PC-3 (cell line): Measurements from ENCODE around the gene EFCAB11. TPM values are rescaled to one million over a fixed set of nuclear protein-coding genes. Genes with fewer than 3 reads are reported as not detected.
A peak's percentile ranks its signal among the peaks of the same experiment; 100 is the strongest.

ENCODE experiments used
- ATAC-seq: fragments of 200-7000 bp; cut with Tn5 transposase; 2 replicates; pipeline ENCODE4 v1.9.1; 2020; ENCODE audit warnings: mild to moderate bottlenecking, moderate library complexity
- BruUV-seq: library from RNA; stranded (reverse); fragments of 400-500 nt; replicated peaks from 2 replicates; lab custom pipeline; 2021; lab: Mats Ljungman, UMichigan
- CTCF ChIA-PET: fragments of 300-600 bp; sonication (Branson Sonifier 250); formaldehyde crosslinking; loops from one replicate; lab custom pipeline; 2022; ENCODE audit warnings: antibody characterized with exemption; lab: Charles Lee
- POLR2A ChIA-PET: fragments of 300-600 bp; sonication (Branson Sonifier 250); formaldehyde crosslinking; loops from one replicate; lab custom pipeline; 2022; ENCODE audit warnings: antibody characterized with exemption; ENCODE audit not compliant: unreplicated experiment; lab: Charles Lee
- DNase-seq: peaks from one replicate; pipeline ENCODE4 v3.0.0-alpha.2; 2015
- H2AFZ ChIP-seq: fragments of 300-600 bp; sonication (generic); 2 replicates; pipeline ENCODE4 v1.6.0; 2016; ENCODE audit warnings: antibody characterized with exemption, low read length
- H3F3A ChIP-seq: fragments of 300-600 bp; sonication (generic); one replicate; pipeline ENCODE4 v1.6.0; 2017; ENCODE audit warnings: antibody characterized with exemption, low read length, control low read depth, mild to moderate bottlenecking; ENCODE audit not compliant: unreplicated experiment
- H3K27ac ChIP-seq: fragments of 300-600 bp; sonication (generic); 2 replicates; pipeline ENCODE4 v1.5.1; 2016; ENCODE audit warnings: mild to moderate bottlenecking, low read length
- H3K27me3 ChIP-seq: fragments of 300-600 bp; sonication (generic); 2 replicates; pipeline ENCODE4 v1.6.1; 2016; ENCODE audit warnings: low read length, mixed read lengths
- H3K36me3 ChIP-seq: fragments of 300-600 bp; sonication (generic); 2 replicates; pipeline ENCODE4 v1.6.1; 2016; ENCODE audit warnings: low read depth, mixed run types, low read length, mixed read lengths
- H3K4me1 ChIP-seq: fragments of 300-600 bp; sonication (generic); 2 replicates; pipeline ENCODE4 v1.5.1; 2016; ENCODE audit warnings: low read length; ENCODE audit not compliant: insufficient read depth
- H3K4me2 ChIP-seq: fragments of 300-600 bp; sonication (generic); 2 replicates; pipeline ENCODE4 v1.6.0; 2016; ENCODE audit warnings: low read length
- H3K4me3 ChIP-seq: fragments of 300-600 bp; sonication (generic); 2 replicates; pipeline ENCODE4 v1.5.1; 2016; ENCODE audit warnings: mild to moderate bottlenecking, low read length, mixed read lengths
- H3K79me2 ChIP-seq: fragments of 300-600 bp; sonication (generic); 2 replicates; pipeline ENCODE4 v1.6.1; 2017; ENCODE audit warnings: low read length, mixed read lengths
- H3K9ac ChIP-seq: fragments of 300-600 bp; sonication (generic); 2 replicates; pipeline ENCODE4 v1.6.0; 2016; ENCODE audit warnings: mild to moderate bottlenecking, low read length
- H3K9me2 ChIP-seq: fragments of 300-600 bp; sonication (generic); replicated peaks from 2 replicates; pipeline ENCODE4 v1.6.1; 2016; ENCODE audit warnings: mixed run types, low read length, mixed read lengths
- H3K9me3 ChIP-seq: fragments of 300-600 bp; sonication (generic); 2 replicates; pipeline ENCODE4 v1.6.1; 2016; ENCODE audit warnings: low read length, mixed read lengths
- H4K20me1 ChIP-seq: fragments of 300-600 bp; sonication (generic); 2 replicates; pipeline ENCODE4 v1.6.1; 2016; ENCODE audit warnings: low read length, mixed read lengths
- EZH2 ChIP-seq: fragments of 300-600 bp; sonication (generic); IDR thresholded peaks from one replicate; pipeline ENCODE4 v1.6.1; 2017; ENCODE audit warnings: antibody characterized with exemption, mild to moderate bottlenecking, low read length; ENCODE audit not compliant: unreplicated experiment
- EZH2phosphoT487 ChIP-seq: fragments of 300-600 bp; sonication (generic); IDR thresholded peaks from 2 replicates; pipeline ENCODE4 v1.6.1; 2018; ENCODE audit warnings: mild to moderate bottlenecking, antibody characterized with exemption, low read length, borderline replicate concordance
- intact Hi-C: fragments of 100-400 bp; cut with micrococcal nuclease; formaldehyde crosslinking; loops from 2 replicates; pipeline ENCODE4 v1.9.0; 2023
- total RNA-seq: library from RNA; depleted of rRNA; stranded (reverse); fragments of >200 nt; gene quantifications from 2 replicates; pipeline ENCODE4 v1.2.3, GENCODE V29; 2014
- TF ChIP-seq, protein P1 (sequence below): fragments of 300-600 bp; sonication (generic); conservative IDR thresholded peaks from 2 replicates; pipeline ENCODE4 v1.5.1; 2017; ENCODE audit warnings: antibody characterized with exemption, low read depth, mild to moderate bottlenecking, low read length

EFCAB11 gene
- total RNA-seq, 1 experiment from 2014 or later: 7.0 TPM

DNA sequence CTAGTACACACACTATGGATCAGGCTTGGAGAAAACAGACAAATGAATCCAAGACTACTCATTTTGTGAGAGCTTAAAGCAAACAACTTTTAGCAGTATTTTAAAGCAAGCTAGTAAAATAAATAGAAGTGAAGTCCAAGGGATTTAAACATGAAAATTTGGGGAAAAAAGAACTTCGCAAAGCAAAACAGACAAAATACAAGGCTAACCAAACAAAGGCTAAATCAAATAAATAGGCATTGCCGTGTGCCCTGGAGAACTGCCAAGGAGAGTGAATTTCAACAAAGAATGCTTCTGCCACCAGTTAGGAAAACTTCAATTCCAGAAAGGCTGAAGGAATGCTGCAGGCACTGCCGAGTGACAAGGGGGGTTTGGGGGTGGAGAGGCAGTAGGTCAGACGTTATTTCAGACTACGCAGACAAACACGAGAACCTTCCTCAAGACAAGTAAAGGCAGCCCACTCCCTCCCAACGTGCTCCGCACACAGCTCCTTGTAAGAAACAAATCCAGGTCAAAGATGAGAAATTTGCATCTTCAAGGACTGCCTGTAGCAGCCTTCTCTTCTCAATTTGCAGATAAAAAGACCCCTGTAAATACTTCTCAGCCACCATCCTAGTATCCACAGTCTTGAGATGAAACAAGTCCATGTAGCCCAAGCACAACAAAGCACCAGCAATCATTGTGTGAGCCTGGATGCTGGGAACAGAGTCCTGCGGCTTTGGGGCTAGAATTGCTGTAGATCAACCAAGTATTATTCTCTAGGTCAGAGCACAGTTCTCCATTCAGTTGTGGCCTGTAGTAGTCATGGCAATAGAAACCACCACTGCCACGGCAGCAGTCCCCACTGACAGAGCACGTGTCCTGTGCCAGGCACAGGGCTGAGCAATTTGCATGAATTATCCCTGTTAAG lies 43.3 kb downstream of the EFCAB11 start:
- POLR2A ChIA-PET: interaction anchor here (0.7 kb wide), 1 partner anchor 11 kb away, joined by 3 read pairs; no protein-coding TSS in a partner anchor
- H3K4me2 ChIP-seq: peak overlapping the region; percentile 9; the same call in 1 of the 2 replicates
- BruUV-seq: no TSS peak
- H3K9me3 ChIP-seq: no peaks in the 10 kb centered on the region
- peak; percentile 40 for DNase-seq
- no peak overlapping the region for H3K27ac ChIP-seq
- no peaks in the 10 kb centered on the region for H3K9me2 ChIP-seq
- peaks cover 36% of the 10 kb centered on the region for H3K4me1 ChIP-seq
- H3K27me3 ChIP-seq: no peaks in the 10 kb centered on the region
- no peak overlapping the region for H3K9ac ChIP-seq
- TF ChIP-seq, protein P1, sequence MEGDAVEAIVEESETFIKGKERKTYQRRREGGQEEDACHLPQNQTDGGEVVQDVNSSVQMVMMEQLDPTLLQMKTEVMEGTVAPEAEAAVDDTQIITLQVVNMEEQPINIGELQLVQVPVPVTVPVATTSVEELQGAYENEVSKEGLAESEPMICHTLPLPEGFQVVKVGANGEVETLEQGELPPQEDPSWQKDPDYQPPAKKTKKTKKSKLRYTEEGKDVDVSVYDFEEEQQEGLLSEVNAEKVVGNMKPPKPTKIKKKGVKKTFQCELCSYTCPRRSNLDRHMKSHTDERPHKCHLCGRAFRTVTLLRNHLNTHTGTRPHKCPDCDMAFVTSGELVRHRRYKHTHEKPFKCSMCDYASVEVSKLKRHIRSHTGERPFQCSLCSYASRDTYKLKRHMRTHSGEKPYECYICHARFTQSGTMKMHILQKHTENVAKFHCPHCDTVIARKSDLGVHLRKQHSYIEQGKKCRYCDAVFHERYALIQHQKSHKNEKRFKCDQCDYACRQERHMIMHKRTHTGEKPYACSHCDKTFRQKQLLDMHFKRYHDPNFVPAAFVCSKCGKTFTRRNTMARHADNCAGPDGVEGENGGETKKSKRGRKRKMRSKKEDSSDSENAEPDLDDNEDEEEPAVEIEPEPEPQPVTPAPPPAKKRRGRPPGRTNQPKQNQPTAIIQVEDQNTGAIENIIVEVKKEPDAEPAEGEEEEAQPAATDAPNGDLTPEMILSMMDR: no peak
- TF ChIP-seq EZH2 (no peak), EZH2phosphoT487 (no peak)
- H2AFZ ChIP-seq: no peak overlapping the region
- CTCF ChIA-PET: no interaction called here
- H3K4me3 ChIP-seq: no peak overlapping the region
- ATAC-seq: peak; percentile 39
- H3K36me3 ChIP-seq: no peaks in the 10 kb centered on the region
- H3K79me2 ChIP-seq: no peaks in the 10 kb centered on the region
- H3F3A ChIP-seq: no peaks in the 10 kb centered on the region
- H4K20me1 ChIP-seq: no peaks in the 10 kb centered on the region
- intact Hi-C loops: loop anchor here (10.0 kb wide), 2 partner anchors 136 to 606 kb away; no protein-coding TSS in a partner anchor

DNA sequence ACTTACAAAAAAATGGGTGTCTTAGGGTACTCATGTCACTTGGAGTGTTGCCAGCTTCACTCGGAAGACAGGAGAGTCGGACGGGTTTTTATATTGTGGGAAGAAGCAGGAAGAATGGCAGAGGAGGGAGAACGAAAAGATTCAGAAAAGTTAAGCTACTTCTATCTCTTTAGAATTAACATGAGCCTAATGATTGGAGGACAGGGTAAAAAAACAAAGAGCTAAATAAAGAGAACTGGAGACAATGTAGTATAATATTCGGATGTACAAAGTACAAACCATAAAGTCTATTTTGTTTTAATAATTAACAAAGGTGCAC lies 43.9 kb downstream of the EFCAB11 start:
- Histone ChIP-seq H2AFZ (no peak overlapping the region), H3K27me3 (no peaks in the 10 kb centered on the region), H3K4me3 (no peak overlapping the region), H3K4me2 (peak overlapping the region; percentile 9; the same call in 1 of the 2 replicates), H4K20me1 (no peaks in the 10 kb centered on the region), H3K9ac (no peak overlapping the region), H3K4me1 (peaks cover 30% of the 10 kb centered on the region), H3K9me2 (no peaks in the 10 kb centered on the region), H3K36me3 (no peaks in the 10 kb centered on the region), H3K9me3 (no peaks in the 10 kb centered on the region), H3K79me2 (no peaks in the 10 kb centered on the region), H3F3A (no peaks in the 10 kb centered on the region), H3K27ac (no peak overlapping the region)
- BruUV-seq: no TSS peak
- no peak for DNase-seq
- ChIA-PET CTCF (no interaction called here), POLR2A (interaction anchor here (0.7 kb wide), 1 partner anchor 10 kb away, joined by 3 read pairs; no protein-coding TSS in a partner anchor)
- intact Hi-C loops: loop anchor here (10.0 kb wide), 2 partner anchors 136 to 606 kb away; no protein-coding TSS in a partner anchor
- no peak for ATAC-seq
- TF ChIP-seq, protein P1: no peak
- TF ChIP-seq EZH2 (no peak), EZH2phosphoT487 (no peak)

DNA sequence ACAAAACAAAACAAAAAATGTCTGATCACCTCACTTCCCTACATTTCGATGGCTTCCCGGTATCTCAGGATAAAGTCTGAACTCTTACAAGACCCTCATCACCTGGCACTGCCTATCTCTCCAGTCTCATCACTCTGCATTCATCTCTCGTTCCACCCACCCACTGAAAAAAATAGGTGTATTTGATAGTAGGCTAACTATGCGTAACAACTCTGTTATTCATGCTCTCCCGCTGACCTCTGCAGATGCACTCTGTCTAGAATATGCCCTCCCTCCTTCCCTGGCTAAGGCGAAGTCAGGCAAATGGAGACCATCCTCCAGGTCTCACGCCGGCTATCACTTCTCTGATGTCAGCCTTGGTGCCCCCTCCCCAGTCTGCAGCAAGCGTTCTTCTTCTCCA lies 44.9 kb downstream of the EFCAB11 start:
- Histone ChIP-seq H3K4me2 (no peak overlapping the region), H3K27me3 (no peaks in the 10 kb centered on the region), H2AFZ (no peak overlapping the region), H3F3A (no peaks in the 10 kb centered on the region), H3K9ac (no peak overlapping the region), H3K4me3 (no peak overlapping the region), H3K79me2 (no peaks in the 10 kb centered on the region), H3K27ac (no peak overlapping the region), H4K20me1 (no peaks in the 10 kb centered on the region), H3K36me3 (no peaks in the 10 kb centered on the region), H3K9me2 (no peaks in the 10 kb centered on the region), H3K9me3 (no peaks in the 10 kb centered on the region), H3K4me1 (peaks cover 23% of the 10 kb centered on the region)
- CTCF ChIA-PET: no interaction called here
- intact Hi-C loops: no loop called here
- POLR2A ChIA-PET: no interaction called here
- BruUV-seq: no TSS peak
- DNase-seq: no peak
- no peak for ATAC-seq
- TF ChIP-seq, protein P1: no peak
- TF ChIP-seq EZH2 (no peak), EZH2phosphoT487 (no peak)
